Measurements from ENCODE around the gene TMEFF2.

Gene TMEFF2

DNA sequence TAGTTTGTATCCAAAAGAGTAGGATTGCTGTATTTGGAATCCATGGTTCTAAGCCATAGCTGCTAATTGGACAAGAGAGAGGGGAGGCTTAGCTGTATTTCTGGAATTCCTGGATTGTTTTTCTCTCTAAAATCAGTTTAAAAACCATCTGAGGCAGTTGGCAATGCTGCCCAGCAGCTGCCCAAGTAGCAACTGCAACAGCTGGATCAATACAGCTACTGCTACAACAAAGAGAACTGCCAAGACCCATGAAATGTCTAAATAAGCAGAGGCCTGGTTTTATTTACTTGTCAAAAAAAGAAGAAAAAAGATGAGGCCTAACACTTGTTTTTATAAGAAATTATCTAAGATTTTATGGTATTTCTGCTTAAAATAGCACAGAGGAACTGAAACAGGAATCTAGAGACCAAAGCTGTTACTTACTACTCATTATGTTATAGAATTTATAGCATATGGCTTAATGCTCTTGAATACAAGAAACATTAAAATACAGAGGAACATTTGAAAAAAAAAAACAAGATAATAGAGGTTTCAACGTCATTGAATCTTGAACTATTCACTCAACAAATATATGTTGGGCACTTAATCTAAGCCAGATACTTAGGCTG lies 39.1 kb downstream of the TMEFF2 start:
- ATAC-seq (ENCODE audit: low read depth): no peak
- H3K36me3 ChIP-seq (ENCODE audit: low read depth): no peaks in the 10 kb centered on the region
- TF ChIP-seq, protein P1, sequence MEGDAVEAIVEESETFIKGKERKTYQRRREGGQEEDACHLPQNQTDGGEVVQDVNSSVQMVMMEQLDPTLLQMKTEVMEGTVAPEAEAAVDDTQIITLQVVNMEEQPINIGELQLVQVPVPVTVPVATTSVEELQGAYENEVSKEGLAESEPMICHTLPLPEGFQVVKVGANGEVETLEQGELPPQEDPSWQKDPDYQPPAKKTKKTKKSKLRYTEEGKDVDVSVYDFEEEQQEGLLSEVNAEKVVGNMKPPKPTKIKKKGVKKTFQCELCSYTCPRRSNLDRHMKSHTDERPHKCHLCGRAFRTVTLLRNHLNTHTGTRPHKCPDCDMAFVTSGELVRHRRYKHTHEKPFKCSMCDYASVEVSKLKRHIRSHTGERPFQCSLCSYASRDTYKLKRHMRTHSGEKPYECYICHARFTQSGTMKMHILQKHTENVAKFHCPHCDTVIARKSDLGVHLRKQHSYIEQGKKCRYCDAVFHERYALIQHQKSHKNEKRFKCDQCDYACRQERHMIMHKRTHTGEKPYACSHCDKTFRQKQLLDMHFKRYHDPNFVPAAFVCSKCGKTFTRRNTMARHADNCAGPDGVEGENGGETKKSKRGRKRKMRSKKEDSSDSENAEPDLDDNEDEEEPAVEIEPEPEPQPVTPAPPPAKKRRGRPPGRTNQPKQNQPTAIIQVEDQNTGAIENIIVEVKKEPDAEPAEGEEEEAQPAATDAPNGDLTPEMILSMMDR (IDR thresholded peaks at IDR 0.05; ENCODE audit: poor library complexity, severe bottlenecking): no peak
- no peak for DNase-seq (ENCODE audit: low spot score)
- H3K4me3 ChIP-seq (ENCODE audit: severe bottlenecking): no peak overlapping the region
- H3K27ac ChIP-seq (ENCODE audit: poor library complexity, severe bottlenecking): no peak overlapping the region
- no peaks in the 10 kb centered on the region for H3K9me3 ChIP-seq (ENCODE audit: severe bottlenecking)
- no peaks in the 10 kb centered on the region for H3K27me3 ChIP-seq (ENCODE audit: insufficient read depth, poor library complexity, severe bottlenecking)
- H3K4me1 ChIP-seq (ENCODE audit: insufficient read depth, poor library complexity, severe bottlenecking): no peaks in the 10 kb centered on the region

DNA sequence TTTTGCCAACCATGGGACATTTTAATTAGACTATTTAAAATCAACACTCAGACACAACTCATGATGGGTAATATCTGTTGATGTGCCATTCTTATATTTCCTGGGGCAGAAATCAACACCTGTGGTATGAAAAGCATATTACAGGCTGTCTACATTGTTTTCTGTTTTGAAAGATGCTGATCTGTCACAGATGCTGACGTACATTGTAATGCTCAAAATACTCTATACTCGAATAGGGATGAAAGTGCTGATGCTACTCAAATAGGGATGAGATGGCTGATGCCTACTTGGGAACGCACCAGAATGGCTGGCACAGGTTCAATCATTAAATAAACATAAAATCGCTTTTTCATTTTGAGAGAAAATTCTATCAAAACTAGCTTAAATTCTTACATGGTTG lies 41.2 kb downstream of the TMEFF2 start:
- Histone ChIP-seq H3K27me3 (ENCODE audit: insufficient read depth, poor library complexity, severe bottlenecking) (no peaks in the 10 kb centered on the region), H3K9me3 (ENCODE audit: severe bottlenecking) (no peaks in the 10 kb centered on the region), H3K36me3 (ENCODE audit: low read depth) (no peaks in the 10 kb centered on the region), H3K27ac (ENCODE audit: poor library complexity, severe bottlenecking) (no peak overlapping the region), H3K4me1 (ENCODE audit: insufficient read depth, poor library complexity, severe bottlenecking) (no peaks in the 10 kb centered on the region), H3K4me3 (ENCODE audit: severe bottlenecking) (no peak overlapping the region)
- TF ChIP-seq, protein P1 (IDR thresholded peaks at IDR 0.05; ENCODE audit: poor library complexity, severe bottlenecking): no peak
- DNase-seq (ENCODE audit: low spot score): no peak
- no peak for ATAC-seq (ENCODE audit: low read depth)

DNA sequence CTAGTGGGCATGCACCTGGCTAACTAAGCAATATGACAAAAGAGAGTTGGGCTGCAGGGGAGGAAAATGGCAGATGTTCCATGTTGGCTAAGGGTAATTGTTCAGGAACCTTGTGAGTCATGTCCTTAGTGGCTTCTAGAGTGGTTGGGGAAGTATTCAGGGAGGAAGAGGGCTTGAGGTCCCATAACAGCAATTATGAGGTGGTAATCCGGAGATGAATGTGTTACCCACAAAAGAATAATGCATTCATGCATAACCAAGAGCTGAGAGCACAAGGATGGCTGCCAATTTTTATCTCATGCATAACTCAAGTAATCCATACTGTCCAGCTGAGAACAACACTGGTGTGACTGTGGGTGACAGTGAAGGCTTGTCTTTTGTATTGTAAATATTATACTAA lies 42.9 kb downstream of the TMEFF2 start:
- TF ChIP-seq, protein P1 (IDR thresholded peaks at IDR 0.05; ENCODE audit: poor library complexity, severe bottlenecking): no peak
- Histone ChIP-seq H3K4me1 (ENCODE audit: insufficient read depth, poor library complexity, severe bottlenecking) (no peaks in the 10 kb centered on the region), H3K27me3 (ENCODE audit: insufficient read depth, poor library complexity, severe bottlenecking) (no peaks in the 10 kb centered on the region), H3K4me3 (ENCODE audit: severe bottlenecking) (no peak overlapping the region), H3K27ac (ENCODE audit: poor library complexity, severe bottlenecking) (no peak overlapping the region), H3K9me3 (ENCODE audit: severe bottlenecking) (no peaks in the 10 kb centered on the region), H3K36me3 (ENCODE audit: low read depth) (no peaks in the 10 kb centered on the region)
- ATAC-seq (ENCODE audit: low read depth) (no peak), DNase-seq (ENCODE audit: low spot score) (no peak)

DNA sequence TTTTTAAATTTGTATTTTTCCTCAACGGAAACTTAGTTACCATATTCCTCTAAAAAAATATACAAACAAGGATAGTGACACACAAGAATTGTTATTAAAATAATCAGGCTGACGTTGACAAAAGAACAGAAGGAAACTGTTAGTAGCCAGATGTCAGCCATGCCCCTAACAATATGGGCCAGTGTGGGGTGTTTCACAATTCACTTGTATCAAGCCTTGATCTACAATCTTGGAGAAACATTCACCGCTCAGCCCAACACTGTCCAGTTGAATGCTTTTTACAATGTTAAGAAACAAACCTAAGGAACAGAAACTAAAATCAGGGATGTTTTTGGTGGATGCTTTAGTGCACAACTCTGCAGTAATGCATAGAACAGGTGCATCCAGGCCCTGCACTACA lies 44.6 kb downstream of the TMEFF2 start:
- no peaks in the 10 kb centered on the region for H3K9me3 ChIP-seq (ENCODE audit: severe bottlenecking)
- H3K4me1 ChIP-seq (ENCODE audit: insufficient read depth, poor library complexity, severe bottlenecking): peaks cover 8% of the 10 kb centered on the region
- TF ChIP-seq, protein P1 (IDR thresholded peaks at IDR 0.05; ENCODE audit: poor library complexity, severe bottlenecking): no peak
- no peaks in the 10 kb centered on the region for H3K27me3 ChIP-seq (ENCODE audit: insufficient read depth, poor library complexity, severe bottlenecking)
- no peaks in the 10 kb centered on the region for H3K36me3 ChIP-seq (ENCODE audit: low read depth)
- no peak overlapping the region for H3K27ac ChIP-seq (ENCODE audit: poor library complexity, severe bottlenecking)
- H3K4me3 ChIP-seq (ENCODE audit: severe bottlenecking): no peak overlapping the region
- DNase-seq (ENCODE audit: low spot score) (no peak), ATAC-seq (ENCODE audit: low read depth) (no peak)

DNA sequence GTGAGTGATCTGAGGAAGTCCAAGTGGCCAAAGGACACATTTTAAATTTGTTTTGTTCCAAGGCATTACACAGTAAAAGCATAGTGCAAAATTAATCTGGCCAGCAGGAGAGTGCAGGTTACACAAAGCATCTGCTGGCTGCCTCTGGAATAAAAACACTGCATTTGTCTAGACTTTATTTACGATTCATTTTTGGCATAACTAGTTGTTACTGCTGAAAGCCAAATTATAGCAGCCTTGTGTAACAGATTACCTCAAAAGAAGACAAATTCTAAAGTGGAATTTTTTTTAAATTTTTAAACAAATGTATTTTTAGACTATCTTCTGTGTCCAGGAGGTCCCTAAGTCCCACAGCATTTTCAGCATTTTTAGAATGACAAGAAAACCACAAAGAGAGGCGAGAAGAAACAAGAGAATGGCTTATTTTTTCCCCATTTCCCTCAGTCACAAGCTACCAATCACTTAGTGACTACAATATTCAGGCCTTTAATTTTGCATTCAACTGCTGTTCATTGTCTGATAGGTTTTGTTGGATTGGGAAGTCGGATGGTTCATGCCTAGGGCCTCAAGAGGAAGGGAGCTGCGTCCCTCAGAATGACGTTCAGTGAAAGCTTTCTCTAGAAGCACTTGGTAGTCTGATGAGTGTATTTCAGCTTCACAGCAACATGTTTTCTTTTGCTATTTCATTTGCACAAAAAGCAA lies 46.0 kb downstream of the TMEFF2 start:
- ATAC-seq (ENCODE audit: low read depth): no peak
- no peak overlapping the region for H3K4me3 ChIP-seq (ENCODE audit: severe bottlenecking)
- no peak for DNase-seq (ENCODE audit: low spot score)
- TF ChIP-seq, protein P1 (IDR thresholded peaks at IDR 0.05; ENCODE audit: poor library complexity, severe bottlenecking): no peak
- H3K36me3 ChIP-seq (ENCODE audit: low read depth): no peaks in the 10 kb centered on the region
- H3K27ac ChIP-seq (ENCODE audit: poor library complexity, severe bottlenecking): no peak overlapping the region
- peaks cover 8% of the 10 kb centered on the region for H3K4me1 ChIP-seq (ENCODE audit: insufficient read depth, poor library complexity, severe bottlenecking)
- no peaks in the 10 kb centered on the region for H3K9me3 ChIP-seq (ENCODE audit: severe bottlenecking)
- H3K27me3 ChIP-seq (ENCODE audit: insufficient read depth, poor library complexity, severe bottlenecking): no peaks in the 10 kb centered on the region
